ENCODE results near the gene BRME1.

DNA sequence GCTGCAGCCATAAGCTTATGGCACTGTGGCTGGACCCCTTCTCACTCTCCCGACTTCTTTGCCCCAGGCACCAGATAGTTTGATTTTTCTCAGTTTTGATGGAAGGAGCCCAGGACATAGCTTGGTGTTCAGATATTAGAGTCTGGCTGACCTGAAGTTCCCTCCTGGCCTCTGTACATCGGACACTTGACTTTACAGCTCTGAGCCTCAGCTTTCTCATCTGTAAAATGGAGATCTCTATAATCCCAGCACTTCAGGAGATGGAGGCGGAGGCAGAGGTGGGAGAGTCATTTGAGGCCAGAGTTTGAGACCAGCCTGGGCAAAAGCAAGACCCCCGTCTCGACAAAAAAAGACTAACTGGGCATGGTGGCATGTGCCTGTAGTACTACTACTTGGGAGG, 993 bp upstream of the BRME1 start:
- TF ChIP-seq BCL11A (tag by site-specific recombination; IDR thresholded peaks at IDR 0.05; ENCODE audit: low read depth): no peak
- TF ChIP-seq, protein P1, sequence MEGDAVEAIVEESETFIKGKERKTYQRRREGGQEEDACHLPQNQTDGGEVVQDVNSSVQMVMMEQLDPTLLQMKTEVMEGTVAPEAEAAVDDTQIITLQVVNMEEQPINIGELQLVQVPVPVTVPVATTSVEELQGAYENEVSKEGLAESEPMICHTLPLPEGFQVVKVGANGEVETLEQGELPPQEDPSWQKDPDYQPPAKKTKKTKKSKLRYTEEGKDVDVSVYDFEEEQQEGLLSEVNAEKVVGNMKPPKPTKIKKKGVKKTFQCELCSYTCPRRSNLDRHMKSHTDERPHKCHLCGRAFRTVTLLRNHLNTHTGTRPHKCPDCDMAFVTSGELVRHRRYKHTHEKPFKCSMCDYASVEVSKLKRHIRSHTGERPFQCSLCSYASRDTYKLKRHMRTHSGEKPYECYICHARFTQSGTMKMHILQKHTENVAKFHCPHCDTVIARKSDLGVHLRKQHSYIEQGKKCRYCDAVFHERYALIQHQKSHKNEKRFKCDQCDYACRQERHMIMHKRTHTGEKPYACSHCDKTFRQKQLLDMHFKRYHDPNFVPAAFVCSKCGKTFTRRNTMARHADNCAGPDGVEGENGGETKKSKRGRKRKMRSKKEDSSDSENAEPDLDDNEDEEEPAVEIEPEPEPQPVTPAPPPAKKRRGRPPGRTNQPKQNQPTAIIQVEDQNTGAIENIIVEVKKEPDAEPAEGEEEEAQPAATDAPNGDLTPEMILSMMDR (tag by site-specific recombination; IDR thresholded peaks at IDR 0.05): no peak
- no peak for TF ChIP-seq ZBTB21 (tag by site-specific recombination; IDR thresholded peaks at IDR 0.05)
- no peak for TF ChIP-seq ZBTB20 (tag by site-specific recombination; IDR thresholded peaks at IDR 0.05)
- TF ChIP-seq ZNF112 (tag by site-specific recombination; IDR thresholded peaks at IDR 0.05): no peak
- TF ChIP-seq, protein P2, sequence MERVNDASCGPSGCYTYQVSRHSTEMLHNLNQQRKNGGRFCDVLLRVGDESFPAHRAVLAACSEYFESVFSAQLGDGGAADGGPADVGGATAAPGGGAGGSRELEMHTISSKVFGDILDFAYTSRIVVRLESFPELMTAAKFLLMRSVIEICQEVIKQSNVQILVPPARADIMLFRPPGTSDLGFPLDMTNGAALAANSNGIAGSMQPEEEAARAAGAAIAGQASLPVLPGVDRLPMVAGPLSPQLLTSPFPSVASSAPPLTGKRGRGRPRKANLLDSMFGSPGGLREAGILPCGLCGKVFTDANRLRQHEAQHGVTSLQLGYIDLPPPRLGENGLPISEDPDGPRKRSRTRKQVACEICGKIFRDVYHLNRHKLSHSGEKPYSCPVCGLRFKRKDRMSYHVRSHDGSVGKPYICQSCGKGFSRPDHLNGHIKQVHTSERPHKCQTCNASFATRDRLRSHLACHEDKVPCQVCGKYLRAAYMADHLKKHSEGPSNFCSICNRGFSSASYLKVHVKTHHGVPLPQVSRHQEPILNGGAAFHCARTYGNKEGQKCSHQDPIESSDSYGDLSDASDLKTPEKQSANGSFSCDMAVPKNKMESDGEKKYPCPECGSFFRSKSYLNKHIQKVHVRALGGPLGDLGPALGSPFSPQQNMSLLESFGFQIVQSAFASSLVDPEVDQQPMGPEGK (tag by site-specific recombination; IDR thresholded peaks at IDR 0.05): no peak
- no peak for TF ChIP-seq ZNF23 (tag by site-specific recombination; IDR thresholded peaks at IDR 0.05; ENCODE audit: borderline replicate concordance)
- TF ChIP-seq, protein P3, sequence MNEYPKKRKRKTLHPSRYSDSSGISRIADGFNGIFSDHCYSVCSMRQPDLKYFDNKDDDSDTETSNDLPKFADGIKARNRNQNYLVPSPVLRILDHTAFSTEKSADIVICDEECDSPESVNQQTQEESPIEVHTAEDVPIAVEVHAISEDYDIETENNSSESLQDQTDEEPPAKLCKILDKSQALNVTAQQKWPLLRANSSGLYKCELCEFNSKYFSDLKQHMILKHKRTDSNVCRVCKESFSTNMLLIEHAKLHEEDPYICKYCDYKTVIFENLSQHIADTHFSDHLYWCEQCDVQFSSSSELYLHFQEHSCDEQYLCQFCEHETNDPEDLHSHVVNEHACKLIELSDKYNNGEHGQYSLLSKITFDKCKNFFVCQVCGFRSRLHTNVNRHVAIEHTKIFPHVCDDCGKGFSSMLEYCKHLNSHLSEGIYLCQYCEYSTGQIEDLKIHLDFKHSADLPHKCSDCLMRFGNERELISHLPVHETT (tag by site-specific recombination; IDR thresholded peaks at IDR 0.05): no peak
- TF ChIP-seq, protein P4, sequence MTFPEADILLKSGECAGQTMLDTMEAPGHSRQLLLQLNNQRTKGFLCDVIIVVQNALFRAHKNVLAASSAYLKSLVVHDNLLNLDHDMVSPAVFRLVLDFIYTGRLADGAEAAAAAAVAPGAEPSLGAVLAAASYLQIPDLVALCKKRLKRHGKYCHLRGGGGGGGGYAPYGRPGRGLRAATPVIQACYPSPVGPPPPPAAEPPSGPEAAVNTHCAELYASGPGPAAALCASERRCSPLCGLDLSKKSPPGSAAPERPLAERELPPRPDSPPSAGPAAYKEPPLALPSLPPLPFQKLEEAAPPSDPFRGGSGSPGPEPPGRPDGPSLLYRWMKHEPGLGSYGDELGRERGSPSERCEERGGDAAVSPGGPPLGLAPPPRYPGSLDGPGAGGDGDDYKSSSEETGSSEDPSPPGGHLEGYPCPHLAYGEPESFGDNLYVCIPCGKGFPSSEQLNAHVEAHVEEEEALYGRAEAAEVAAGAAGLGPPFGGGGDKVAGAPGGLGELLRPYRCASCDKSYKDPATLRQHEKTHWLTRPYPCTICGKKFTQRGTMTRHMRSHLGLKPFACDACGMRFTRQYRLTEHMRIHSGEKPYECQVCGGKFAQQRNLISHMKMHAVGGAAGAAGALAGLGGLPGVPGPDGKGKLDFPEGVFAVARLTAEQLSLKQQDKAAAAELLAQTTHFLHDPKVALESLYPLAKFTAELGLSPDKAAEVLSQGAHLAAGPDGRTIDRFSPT (tag by site-specific recombination; IDR thresholded peaks at IDR 0.05): no peak
- no peak for TF ChIP-seq ZNF266 (tag by site-specific recombination; IDR thresholded peaks at IDR 0.05; ENCODE audit: low read depth)
- TF ChIP-seq SP2 (tag by site-specific recombination; IDR thresholded peaks at IDR 0.05): no peak
- no peak for TF ChIP-seq YY1 (tag by site-specific recombination; IDR thresholded peaks at IDR 0.05)

Measured in HEK293 (cell line).